Vagina (tissue), 2 donors: ENCODE measurements around the gene DST. TPM values are rescaled to one million over a fixed set of nuclear protein-coding genes. Genes with fewer than 3 reads are reported as not detected.

ENCODE experiments used
- DNase-seq, 2 donors: peaks; one replicate each; pipeline ENCODE4 v3.0.0-alpha.2; 2017; ENCODE audit errors: extremely low spot score in 2 of 2
- H3K27ac ChIP-seq: fragments of 200-600 bp; sonication (generic); one replicate; pipeline ENCODE4 v1.5.1; 2019
- H3K27me3 ChIP-seq: fragments of 200-600 bp; sonication (generic); one replicate; pipeline ENCODE4 v1.5.1; 2019
- H3K36me3 ChIP-seq, 2 donors: fragments of 200-600 bp; sonication (generic); one replicate each; pipeline ENCODE4 v1.5.1; 2017 to 2019
- H3K4me1 ChIP-seq: fragments of 200-600 bp; sonication (generic); one replicate; pipeline ENCODE4 v1.5.1; 2019
- H3K4me3 ChIP-seq, 2 donors: fragments of 200-600 bp; sonication (generic); 1 replicate in 1 of 2; 2 replicates in 1 of 2; pipeline ENCODE4 v1.5.1; 2016 to 2019
- H3K9me3 ChIP-seq: fragments of 200-600 bp; sonication (generic); one replicate; pipeline ENCODE4 v1.5.1; 2019
- CTCF ChIP-seq, 3 experiments: fragments of 450-650 bp in 2 of 3; fragments of 200-600 bp in 1 of 3; sonication (generic) in 1 of 3; IDR thresholded peaks; one replicate each; pipeline ENCODE4 v1.5.1; 2017 to 2019; ENCODE audit warnings: antibody characterized with exemption in 3 of 3, mild to moderate bottlenecking in 2 of 3, moderate library complexity in 2 of 3
- POLR2A ChIP-seq, 2 donors: fragments of 450-650 bp; IDR thresholded peaks; one replicate each; pipeline ENCODE4 v1.6.1; 2017; ENCODE audit warnings: antibody characterized with exemption in 2 of 2, mild to moderate bottlenecking in 2 of 2, moderate library complexity in 2 of 2
- POLR2AphosphoS5 ChIP-seq, 2 donors: sonication (generic); formaldehyde crosslinking; IDR thresholded peaks; one replicate each; pipeline ENCODE4 v1.9.0; 2017; ENCODE audit warnings: antibody characterized with exemption in 2 of 2, mild to moderate bottlenecking in 2 of 2, low read depth in 1 of 2; ENCODE audit not compliant: insufficient read depth in 1 of 2
- intact Hi-C: fragments of 100-400 bp; cut with DNase I; formaldehyde crosslinking; loops from one replicate; pipeline ENCODE4 v1.15.1; 2023
- total RNA-seq: library from RNA; depleted of rRNA; stranded (reverse); fragments of >200 nt; gene quantifications from one replicate; pipeline ENCODE4 v1.2.3, GENCODE V29; 2016

Gene DST
- total RNA-seq, 1 donor from 2014 or later: 460 TPM

DNA sequence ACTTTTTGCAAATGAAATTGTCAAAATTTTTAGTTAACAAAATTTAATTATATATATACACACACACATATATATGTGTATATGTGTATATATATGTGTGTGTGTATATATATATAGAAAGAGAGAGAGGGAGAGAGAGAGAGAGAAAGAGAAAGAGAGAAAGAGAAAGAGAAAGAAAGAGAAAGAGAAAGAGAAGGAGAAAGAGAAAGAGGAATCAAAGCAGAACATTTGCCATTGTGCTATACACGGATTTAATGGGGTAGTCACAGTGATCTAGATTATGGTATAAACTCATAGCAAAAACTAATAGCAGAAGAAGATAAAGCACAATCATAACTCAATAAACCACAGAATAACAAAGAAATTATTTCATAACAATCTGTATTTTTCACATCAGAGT, 126.7 kb downstream of the DST start:
- Histone ChIP-seq H3K27me3 (no peaks in the 10 kb centered on the region), H3K27ac (peak overlapping the region; percentile 34), H3K4me1 (peaks cover 50% of the 10 kb centered on the region), H3K4me3 (no peak overlapping the region), H3K36me3 (peaks cover 0 to 38% of the 10 kb centered on the region in 2 donors), H3K9me3 (no peaks in the 10 kb centered on the region)
- TF ChIP-seq POLR2AphosphoS5 (IDR thresholded peaks at IDR 0.05; ENCODE audit: insufficient read depth in 1 of 2, low read depth in 1 of 2) (no peak), CTCF (IDR thresholded peaks at IDR 0.05) (no peak), POLR2A (IDR thresholded peaks at IDR 0.05) (no peak)
- no peak for DNase-seq
- intact Hi-C loops: no loop called here

- TF ChIP-seq POLR2AphosphoS5 (IDR thresholded peaks at IDR 0.05; ENCODE audit: insufficient read depth in 1 of 2, low read depth in 1 of 2): no peak
- TF ChIP-seq CTCF (IDR thresholded peaks at IDR 0.05): no peak
- no peak for TF ChIP-seq POLR2A (IDR thresholded peaks at IDR 0.05)
- DNase-seq: no peak
- Histone ChIP-seq H3K4me3 (no peak overlapping the region), H3K27ac (peak overlapping the region; percentile 54), H3K36me3 (peaks cover 0 to 37% of the 10 kb centered on the region in 2 donors), H3K4me1 (peaks cover 48% of the 10 kb centered on the region), H3K9me3 (no peaks in the 10 kb centered on the region), H3K27me3 (no peaks in the 10 kb centered on the region)
- intact Hi-C loops: no loop called here
Measured at GRCh38 chr6:56515081-56515905, 127.4 kb downstream of the DST start.

DNA sequence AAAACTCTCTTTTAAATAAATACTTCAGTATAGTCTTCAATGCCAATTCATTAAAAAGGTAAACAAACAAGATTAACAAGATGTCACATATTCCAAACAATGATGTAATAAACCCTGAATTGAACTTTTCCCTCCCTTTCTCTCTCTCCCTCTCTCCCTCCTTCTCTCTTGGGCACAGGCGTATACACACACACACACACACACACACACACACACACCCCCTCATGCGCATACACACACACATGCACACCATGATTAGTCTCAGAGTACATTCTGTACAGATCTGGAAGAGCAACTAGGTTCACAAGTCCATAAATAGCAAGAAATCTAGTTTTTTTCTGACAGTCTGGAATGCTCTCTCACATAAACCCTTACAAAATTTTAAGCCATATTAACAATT, 128.3 kb downstream of the DST start:
- H3K27me3 ChIP-seq: no peaks in the 10 kb centered on the region
- no peak overlapping the region for H3K4me3 ChIP-seq
- no peaks in the 10 kb centered on the region for H3K9me3 ChIP-seq
- intact Hi-C loops: no loop called here
- peak overlapping the region; percentile 54 for H3K27ac ChIP-seq
- H3K4me1 ChIP-seq: peaks cover 46% of the 10 kb centered on the region
- peaks cover 0 to 35% of the 10 kb centered on the region in 2 donors for H3K36me3 ChIP-seq
- DNase-seq: no peak
- TF ChIP-seq POLR2AphosphoS5 (IDR thresholded peaks at IDR 0.05; ENCODE audit: insufficient read depth in 1 of 2, low read depth in 1 of 2) (peak in 1 of 2 donors; percentile 16), POLR2A (IDR thresholded peaks at IDR 0.05) (no peak), CTCF (IDR thresholded peaks at IDR 0.05) (no peak)

DNA sequence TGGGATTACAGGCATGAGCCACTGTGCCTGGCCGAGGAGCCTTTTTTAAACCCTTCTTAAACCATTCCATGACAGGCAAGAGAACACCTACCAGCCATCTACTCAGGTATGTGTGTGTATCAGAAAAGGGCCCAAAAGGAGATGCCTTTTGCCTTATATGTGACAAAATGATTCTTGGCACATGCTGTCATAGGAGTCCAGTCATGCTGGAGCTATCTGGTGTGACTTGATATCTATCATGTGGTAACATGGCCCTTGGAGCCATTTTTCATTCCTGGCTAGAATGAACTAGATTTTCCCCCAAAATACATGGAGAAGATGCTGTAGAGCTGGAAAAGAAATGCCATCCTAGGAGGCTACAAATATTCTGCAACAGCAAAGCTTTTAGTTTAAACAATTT, 129.1 kb downstream of the DST start:
- Histone ChIP-seq H3K4me3 (no peak overlapping the region), H3K9me3 (no peaks in the 10 kb centered on the region), H3K27me3 (no peaks in the 10 kb centered on the region), H3K27ac (peak overlapping the region; percentile 54), H3K4me1 (peaks cover 42% of the 10 kb centered on the region), H3K36me3 (peaks cover 0 to 38% of the 10 kb centered on the region in 2 donors)
- no peak for TF ChIP-seq POLR2AphosphoS5 (IDR thresholded peaks at IDR 0.05; ENCODE audit: insufficient read depth in 1 of 2, low read depth in 1 of 2)
- TF ChIP-seq CTCF (IDR thresholded peaks at IDR 0.05): no peak
- no peak for TF ChIP-seq POLR2A (IDR thresholded peaks at IDR 0.05)
- DNase-seq: no peak
- intact Hi-C loops: no loop called here

DNA sequence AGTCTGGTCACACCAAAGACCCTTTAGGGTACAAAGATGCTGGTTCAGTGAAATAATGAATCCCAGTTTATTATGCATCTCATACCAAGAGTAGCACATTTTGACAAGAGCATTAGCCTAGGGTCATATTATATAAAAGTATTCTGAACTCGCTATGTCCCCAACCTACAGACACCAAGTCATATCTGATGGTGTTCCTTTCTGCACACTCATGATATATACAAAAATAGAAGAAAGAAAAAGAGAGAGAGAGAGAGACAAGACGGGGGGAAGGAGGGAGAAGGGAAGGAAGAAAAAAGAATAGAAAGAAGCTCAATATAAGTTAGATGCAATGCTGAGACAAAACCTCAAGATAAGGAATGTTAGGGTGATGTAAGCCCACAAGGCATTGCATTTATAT, 131.1 kb downstream of the DST start:
- TF ChIP-seq CTCF (IDR thresholded peaks at IDR 0.05) (no peak), POLR2AphosphoS5 (IDR thresholded peaks at IDR 0.05; ENCODE audit: insufficient read depth in 1 of 2, low read depth in 1 of 2) (no peak)
- Histone ChIP-seq H3K27me3 (no peaks in the 10 kb centered on the region), H3K4me3 (no peak overlapping the region), H3K36me3 (peaks cover 0 to 39% of the 10 kb centered on the region in 2 donors), H3K4me1 (peaks cover 44% of the 10 kb centered on the region), H3K27ac (peak overlapping the region; percentile 54), H3K9me3 (no peaks in the 10 kb centered on the region)
- DNase-seq: no peak
- intact Hi-C loops: no loop called here
